Epidermal melanocyte (primary cell): ENCODE results near the gene AQP4.

Source experiments
- DNase-seq: peaks from one replicate; pipeline ENCODE4 v3.0.0; 2011; ENCODE audit warnings: low spot score; ENCODE audit not compliant: insufficient read length

AQP4 gene, protein sequence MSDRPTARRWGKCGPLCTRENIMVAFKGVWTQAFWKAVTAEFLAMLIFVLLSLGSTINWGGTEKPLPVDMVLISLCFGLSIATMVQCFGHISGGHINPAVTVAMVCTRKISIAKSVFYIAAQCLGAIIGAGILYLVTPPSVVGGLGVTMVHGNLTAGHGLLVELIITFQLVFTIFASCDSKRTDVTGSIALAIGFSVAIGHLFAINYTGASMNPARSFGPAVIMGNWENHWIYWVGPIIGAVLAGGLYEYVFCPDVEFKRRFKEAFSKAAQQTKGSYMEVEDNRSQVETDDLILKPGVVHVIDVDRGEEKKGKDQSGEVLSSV

DNA sequence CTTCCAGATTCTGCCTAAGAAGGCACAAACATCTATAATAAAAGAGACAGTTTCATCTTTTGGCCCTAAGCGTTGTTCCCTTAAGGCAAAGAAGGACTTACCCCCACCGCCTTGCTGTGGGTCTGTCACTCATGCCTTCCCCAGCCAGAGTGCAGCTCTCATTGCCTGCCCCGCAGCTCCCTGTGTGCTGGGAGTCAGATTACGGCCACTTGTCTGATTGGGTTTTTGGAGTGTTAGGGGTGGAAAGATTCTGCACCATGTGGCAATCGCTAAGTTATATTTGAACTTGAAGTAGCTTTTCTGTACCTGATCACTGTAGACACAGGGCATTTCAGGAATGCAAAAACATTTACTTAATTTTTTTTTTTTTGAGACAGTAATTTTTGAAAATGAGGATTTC is at the start of gene AQP4:
Gene AQP4 (minus strand): TSS at position 151 of the 400 bp plus-strand sequence. CDS start 18 bp downstream, at position 133.
- DNase-seq, result no peak

DNA sequence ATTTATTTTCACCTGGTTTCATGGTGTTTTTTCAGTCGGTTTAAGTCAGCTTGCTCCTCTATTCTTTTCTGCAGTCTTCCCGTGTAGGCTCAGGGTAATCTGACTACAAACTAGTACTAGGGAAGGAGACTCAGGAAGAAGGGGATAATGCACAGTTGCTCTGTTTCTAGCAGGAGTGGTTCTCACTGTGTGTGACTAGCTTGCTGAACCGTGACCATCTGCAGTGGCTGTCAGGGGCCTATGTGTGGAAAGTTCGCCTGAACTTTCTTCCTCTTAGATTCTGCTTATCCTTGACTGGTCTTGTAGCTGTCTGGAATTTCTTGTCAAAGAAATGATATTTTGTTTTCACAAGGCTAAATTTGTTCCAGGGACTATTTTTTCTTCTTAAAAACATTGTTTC is 46.3 kb upstream of the AQP4 start:
- no peak for DNase-seq

DNA sequence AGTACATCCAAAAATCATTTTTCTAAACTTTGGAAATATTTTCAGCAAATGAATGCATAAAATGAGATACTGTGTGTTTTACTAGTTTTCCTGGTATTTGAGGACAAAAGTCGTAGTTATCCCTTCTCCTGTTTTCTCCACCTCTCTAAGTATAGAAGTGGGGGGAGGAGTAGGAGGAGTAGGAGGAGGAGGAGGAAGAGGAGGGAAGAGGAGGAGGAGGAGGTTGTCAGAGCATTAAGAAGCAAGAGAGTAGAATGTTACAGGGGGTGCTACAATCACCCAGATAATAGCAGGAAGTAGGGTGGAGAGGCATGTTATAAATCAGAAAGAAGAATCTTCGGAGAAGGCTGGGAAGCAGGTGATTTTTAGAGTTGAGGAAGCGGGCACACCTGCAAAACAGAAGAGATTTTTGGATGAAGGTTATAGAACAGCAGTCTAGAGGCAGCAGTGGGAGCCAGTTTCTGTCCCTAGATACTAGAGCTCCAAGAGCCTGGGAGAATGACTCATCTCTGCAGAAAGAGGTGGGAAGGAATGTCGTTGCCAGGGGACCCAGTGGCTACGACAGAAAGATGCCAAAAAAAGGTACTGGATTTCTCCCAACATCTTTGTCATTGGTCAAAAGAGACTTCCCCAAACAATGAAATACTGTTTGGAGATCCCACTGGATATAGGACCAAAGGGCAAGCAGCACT is 44.2 kb upstream of the AQP4 start:
- no peak for DNase-seq

DNA sequence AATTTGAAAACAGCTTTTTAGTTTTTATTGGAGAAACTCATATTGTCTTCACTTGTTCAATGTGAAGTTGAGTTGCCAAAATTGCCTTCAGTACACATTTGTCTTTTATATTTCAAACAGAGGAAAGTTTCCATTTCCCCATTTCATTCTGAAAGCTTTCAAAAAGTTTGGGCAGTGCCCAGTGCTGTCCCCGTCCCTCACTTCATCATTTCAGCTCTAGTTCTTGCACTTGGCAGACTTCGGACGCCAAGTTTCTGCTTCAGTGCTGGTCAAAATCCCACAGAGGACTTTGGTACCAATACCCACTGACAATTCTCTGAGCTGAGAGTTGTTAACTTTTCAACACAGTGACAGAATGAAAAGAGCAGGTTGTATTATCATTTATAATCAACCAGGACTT is 43.4 kb upstream of the AQP4 start:
- DNase-seq, result no peak

DNA sequence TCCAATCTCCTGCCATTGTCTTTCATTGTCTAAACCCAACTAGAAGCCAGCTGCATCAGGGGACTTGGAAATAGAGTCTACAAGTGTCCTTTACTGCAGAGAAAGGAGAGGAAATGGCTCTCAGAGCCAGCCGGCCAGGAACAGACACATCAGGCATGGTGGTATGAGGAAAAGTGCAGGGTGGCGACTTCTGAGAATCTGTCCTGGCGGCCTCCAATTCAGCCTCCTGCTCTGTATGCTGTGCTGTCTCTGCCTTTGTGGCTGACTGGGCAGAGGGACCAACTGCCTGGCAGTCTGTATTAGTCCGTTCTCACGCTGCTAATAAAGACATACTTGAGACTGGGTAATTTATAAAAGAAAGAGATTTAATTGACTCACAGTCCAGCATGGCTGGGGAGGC is 36.8 kb upstream of the AQP4 start:
- DNase-seq, result no peak

DNA sequence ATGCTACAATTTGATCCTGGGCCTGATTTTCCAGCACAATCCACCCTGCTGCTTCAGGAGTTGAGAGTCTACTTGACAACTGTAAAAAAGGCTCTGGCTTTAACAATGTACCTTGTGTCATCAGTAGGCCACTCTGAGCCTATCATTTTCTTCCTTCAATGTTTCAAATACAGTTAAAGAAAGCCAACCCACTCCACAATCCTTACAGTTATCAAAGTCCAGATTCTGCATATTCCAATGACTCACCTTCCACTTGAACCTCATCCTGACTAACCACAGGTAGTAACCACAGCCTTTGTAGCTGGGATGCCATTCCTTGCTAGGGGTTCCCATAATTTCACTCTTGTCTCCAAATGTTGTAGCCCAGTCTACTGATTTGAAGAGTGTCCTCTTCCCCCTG is 35.5 kb upstream of the AQP4 start:
- DNase-seq, result no peak

DNA sequence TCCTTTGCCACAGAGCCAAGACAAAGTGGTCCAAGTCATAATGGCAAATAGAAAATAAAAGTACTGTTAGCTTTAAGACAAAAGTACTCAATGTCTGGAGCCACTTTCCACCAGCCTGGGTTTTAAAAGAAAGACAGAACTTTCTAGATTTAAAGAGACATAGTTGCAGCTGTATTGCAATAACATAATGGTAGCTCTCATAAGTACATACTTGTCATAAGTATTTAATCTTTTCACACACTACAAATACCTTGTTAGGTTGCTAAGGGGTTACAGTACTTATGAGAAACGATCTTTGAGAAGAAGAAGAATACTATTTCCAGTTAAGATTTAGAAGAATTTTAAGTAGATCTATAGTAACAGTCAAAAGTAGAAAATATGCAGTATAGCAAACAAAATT is 28.9 kb upstream of the AQP4 start:
- no peak for DNase-seq

DNA sequence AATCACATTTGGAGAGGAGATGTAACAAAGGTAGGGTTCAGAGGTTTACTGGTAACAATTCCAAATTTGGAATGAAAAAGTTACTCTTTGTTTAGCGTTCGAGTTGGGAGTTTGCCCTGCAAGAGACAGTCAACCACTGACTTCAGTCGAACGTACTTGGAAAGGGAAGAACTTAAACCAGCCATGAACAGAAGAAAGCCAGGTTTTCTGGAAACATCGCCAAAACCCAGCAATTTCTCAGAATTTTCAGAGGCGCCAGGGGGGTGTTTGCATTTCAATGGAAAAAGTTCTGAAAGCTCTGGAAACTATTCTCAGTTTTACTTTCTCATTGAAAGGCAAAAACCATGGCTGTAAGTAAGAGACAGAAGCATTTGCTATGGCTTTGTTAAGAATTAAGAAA is 28.5 kb upstream of the AQP4 start:
- DNase-seq, result no peak

DNA sequence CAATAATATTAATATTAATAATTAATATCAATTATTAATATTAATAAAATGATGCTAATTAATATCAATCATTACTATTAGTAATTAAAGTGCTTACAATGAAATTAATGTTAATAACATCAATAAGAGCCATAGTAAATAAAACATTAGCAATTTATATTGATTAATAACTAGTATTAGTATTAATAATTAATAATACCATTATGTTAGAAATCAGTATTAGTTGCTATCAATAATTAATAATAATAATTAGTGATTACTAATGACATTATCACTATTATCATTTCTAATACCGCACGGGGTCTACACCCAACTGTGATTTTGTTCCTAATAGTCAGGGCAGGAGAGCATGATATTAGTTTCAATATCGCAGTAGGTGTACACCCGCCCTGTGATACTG is 22.8 kb upstream of the AQP4 start:
- no peak for DNase-seq

DNA sequence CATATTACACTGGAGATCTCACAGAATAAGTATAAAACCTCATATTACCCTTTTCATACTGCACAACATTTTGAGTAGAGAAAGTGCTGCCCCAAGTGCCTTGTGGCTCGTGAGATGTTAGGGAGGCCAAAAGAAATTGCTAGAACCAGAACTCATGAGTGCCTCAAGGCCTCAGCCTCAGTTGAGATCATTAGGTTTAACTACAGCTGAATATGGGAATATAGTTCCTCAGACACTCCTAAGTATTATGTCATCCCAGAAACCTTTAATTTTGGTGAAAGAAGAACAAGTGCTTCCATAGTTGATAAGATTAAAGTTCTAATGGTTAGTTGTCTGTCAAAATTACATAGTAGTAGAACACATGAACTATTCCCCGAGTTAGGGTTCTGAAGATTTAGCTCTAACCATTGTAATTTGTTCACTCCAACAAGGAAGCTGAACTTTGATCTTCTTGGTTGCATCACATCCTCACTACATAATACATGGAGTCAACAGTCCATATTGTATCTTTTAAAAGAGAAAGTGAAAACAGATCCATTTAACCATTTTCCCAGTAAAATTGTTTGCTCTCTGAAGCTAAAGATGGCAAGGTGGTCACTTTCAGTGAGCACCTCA is 9.6 kb upstream of the AQP4 start:
- DNase-seq, result no peak

DNA sequence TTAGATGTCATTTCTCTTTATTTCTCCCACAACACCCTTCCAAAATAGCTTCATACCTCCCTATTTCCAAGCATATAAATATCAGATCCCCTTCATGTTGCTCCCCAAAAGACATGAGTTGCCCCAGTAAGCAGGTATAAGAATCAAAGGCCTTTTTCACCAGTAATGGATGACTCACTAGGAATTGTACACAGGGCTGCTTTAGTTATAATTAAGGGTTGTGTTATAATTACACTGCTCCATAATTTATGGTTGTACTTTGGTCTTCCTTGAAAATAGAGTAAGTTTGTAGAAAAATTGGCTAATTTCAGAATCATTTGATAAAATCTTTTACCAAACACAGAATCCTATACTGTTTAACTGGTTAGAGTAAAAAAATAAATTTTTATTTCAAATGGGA is 8.8 kb upstream of the AQP4 start:
- DNase-seq, result no peak

DNA sequence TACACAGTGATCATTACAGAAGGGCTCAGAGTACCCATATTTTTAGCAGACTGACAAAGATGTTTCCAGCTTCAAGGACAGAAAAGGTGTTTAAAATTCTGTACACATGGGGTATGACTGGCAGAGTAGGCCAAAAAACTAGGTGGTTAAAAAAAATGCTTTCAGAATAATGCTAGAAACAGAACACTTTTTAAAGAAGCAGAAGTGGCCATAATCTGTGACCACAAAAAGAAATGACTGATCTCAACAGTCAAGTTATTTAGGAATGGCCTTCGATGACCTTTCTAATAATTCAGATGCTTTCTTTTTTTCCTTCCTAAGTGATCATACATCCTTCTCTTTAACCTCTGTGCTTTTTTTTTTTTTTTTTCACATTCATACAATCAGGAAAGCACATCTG is 4.1 kb upstream of the AQP4 start:
- no peak for DNase-seq

DNA sequence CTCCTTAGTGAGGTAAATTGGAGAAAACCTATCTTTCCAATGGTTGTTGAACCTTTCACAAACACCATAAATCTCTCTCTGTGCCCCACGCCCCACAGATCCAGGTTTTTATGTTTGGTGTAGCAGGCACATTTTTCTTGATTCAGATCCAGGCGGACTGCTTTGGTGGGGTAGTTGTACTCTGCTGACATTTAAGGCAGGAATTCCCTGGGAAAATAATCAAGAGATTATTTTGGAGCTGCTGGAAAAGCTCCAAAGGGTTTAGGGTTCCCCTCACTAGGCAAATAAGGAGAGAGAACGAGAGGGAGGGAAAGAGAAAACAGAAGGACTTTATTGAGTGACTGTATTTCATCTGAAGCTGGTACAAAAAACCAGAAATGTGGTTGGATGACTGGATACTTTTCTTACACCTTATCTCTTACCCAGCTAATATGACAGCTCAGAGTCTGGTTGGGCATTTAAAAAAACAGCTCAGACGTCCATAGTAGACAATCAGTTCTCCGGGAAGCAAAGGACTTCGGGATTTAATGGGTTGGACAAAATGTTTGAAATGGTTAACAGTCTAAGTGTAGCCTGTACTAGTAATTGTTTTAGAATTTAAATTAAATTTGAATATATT is 3.6 kb upstream of the AQP4 start:
- DNase-seq, result no peak

DNA sequence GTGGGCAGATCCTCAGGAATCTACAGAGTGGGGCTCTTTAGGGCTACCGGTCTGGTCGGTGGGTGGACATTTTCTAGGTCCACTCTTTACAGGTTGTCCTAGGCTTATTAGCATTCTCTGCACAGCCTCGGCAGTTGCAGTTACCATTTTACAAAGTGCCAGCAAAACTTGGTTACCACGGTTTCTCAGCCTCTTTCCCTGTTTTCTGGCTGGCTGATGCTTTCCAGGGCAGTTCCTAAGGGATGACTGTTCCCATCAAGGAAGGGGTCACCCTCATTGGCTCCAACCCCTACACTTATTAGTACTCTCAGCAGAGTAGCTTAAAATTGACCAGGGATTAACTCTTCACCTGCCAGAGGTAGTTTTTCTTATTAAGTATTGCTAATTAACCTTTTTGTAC is 2.0 kb upstream of the AQP4 start:
- no peak for DNase-seq

DNA sequence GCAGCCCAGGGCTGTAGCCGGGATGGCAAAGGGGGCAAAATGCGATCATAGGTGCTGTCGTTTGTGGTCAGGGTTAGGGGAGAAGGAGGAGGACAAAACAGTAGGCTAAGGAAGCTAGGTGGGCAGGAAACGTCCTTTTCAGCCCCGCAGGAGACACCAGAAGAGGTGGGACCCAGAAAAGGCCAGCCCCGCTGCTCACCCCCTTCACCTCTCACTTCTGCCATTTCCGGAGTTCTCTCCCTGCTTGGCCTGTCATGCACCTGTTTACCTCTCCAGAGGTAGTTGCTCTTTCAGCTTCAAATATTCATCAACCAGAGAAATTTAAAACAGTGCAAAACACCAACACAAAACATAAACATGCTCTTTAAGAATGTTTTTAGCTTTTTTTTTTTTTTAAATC is 849 bp downstream of the AQP4 start:
- DNase-seq, result no peak

DNA sequence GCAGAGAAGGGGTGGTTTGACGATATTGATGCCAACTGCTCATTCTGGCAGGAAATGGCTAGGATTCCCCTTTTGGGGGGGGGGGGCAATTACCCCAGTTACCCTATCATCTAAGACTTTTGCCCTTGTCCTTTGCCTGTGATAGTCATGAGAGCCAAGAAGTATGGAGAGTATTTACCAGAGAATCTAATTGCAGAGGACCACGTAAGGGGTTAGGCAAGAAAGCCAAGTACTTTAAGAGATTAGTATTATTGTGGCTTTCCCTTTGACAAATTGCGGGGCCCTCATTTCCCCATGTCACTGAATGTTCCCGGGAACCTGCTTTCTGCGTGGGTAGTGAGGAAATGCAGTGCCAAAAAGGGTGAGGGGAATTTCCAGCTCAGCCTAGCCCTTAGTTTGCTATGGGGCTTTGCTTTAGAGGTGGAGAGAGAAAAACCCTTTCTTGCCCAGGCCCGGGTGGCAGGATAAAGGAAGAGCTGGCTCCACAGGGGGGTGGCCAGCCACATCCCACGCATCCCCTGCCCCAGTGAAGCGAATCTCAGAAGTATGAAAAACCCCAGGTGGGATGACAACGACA is 1.5 kb downstream of the AQP4 start:
- no peak for DNase-seq

DNA sequence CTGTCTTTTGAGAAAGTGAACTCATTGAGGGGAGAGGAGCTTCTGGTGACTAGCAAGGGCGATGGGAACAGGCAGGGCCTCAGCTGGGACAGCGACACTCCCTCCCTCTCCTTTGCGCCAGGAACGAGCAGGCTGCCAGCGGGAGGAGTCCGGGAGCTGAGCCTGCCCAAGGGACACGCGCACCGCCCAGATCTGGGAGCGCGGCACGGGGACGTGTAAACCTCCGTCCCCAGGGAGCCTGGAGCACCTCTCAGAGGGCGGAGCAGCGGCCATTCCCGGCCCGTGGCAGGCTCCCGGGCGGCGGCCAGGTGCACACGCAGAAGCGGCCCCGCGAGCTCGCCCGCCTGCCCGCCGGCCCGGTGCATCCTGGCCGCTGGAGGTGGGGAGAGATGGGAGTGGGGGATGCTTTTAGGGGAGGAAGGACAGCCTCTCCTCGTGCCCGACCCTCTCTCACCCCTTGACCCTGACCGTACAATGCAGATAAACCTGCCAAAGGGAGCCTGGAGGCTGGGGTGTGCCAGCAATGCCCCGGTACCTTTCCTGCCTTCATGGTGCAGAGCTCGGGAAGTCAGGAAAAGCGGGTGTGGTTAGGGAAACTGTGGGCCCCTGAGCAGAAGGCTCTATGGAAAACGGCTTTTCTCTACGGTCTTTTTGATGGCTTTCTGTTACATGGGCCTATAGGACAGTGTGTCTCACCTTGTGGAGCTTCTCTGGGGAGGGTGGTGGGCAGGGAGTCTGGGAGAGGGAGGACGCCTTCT is 2.2 kb downstream of the AQP4 start:
- DNase-seq, result no peak

DNA sequence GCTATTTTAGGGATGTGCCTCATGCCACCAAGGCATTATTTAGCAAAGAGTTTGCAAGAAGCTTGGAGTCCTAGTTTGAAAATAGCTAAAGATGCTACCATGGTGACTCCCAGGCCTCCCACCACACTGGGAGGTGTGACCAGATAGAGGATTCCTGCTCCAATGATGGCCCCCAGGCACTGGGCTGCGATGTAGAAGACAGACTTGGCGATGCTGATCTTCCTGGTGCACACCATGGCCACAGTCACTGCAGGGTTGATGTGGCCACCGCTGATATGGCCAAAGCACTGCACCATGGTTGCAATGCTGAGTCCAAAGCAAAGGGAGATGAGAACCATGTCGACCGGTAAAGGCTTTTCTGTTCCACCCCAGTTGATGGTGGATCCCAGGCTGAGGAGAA is 3.4 kb downstream of the AQP4 start:
- no peak for DNase-seq

DNA sequence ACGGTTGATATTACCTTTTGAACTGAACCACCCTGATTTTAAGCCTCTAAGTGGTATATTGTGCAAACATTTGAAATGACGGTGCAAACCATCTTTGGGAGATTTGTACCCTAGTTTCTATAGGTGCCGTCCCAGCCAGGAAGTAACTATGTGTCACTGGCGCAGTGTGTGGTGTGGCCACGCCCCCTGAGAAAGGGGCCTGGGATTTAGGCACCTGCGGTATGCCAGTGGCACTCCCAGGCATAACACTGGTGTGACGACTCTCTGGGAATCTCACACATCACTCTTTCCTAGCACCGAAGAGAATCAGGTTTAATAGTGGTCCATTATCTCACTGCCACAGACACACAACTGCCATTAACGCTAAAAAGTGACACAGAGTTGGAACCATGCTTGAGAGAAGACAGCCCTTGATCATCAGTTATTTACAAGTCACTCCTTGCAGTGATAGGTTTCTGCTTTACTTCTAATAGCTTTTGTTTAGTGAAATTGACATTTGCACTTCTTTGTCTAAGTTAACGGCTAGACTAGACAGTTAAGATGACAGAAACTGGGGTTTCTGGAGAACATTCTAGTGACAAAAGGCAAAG is 11.1 kb downstream of the AQP4 start:
- DNase-seq, result no peak

DNA sequence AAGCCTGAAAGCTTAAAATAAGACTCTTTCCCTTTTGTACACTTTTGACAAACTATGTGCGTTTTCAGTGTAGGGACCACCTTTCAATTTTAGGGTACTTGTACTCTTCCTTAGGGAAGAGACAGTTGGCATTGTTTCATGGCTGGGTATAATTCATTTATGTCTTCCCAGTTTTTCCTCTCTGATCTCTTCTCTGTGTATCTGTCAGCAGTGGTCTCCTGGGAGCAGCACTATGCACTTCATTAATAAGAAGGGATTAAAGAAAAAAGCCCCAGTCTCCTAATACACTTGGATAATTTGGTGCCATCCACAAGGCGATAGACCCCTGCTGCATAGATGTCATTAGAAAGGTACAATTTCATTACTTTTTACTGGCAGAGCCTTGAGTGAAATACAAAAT is 12.1 kb downstream of the AQP4 start:
- DNase-seq, result no peak

DNA sequence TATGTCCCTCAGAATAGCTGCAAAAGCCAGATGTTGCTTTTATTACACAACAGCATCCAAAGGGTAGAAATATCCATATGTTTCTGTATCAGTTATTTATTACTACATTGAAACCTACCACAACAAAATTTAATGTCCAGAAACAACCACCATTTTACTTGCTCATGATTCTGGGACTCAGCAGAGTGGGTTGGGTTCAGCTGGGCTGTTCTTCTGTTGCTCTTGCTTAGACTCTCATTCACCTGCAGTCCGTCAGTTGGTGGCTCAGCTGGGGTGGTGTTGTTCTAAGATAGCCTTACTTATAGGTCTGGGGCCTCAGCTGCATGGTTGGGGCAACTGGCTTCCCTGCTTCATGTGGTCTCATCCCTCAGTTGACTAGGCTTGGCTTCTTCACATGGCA is 21.7 kb downstream of the AQP4 start:
- no peak for DNase-seq
